HEK293T (cell line): ENCODE data around the gene PDE3A.

Experiments
- CTCF ChIA-PET: fragments of 350-600 bp; formaldehyde crosslinking; extraction: SDS; loops from one replicate; lab custom pipeline; 2021; ENCODE audit warnings: antibody characterized with exemption, inconsistent platforms; lab: Yijun Ruan, JAX
- POLR2A ChIA-PET: fragments of 350-600 bp; formaldehyde crosslinking; extraction: SDS; loops from one replicate; lab custom pipeline; 2020; ENCODE audit warnings: antibody characterized with exemption, inconsistent platforms; lab: Yijun Ruan, JAX
- DNase-seq: peaks from one replicate; pipeline ENCODE4 v3.0.0; 2012; ENCODE audit warnings: mixed read lengths; ENCODE audit errors: extremely low spot score
- ARNT ChIP-seq: fragments of 450-650 bp; IDR thresholded peaks from 2 replicates; pipeline ENCODE4 v1.6.1; 2017; ENCODE audit warnings: mild to moderate bottlenecking
- BHLHE40 ChIP-seq: fragments of 450-650 bp; IDR thresholded peaks from 2 replicates; pipeline ENCODE4 v1.6.1; 2016; ENCODE audit warnings: mild to moderate bottlenecking, moderate library complexity, borderline replicate concordance
- CTBP1 ChIP-seq: fragments of 450-650 bp; IDR thresholded peaks from 2 replicates; pipeline ENCODE4 v1.6.1; 2016; ENCODE audit warnings: borderline replicate concordance
- ELF4 ChIP-seq: fragments of 450-650 bp; IDR thresholded peaks from 2 replicates; pipeline ENCODE4 v1.6.1; 2017; ENCODE audit warnings: antibody characterized with exemption
- FOXA1 ChIP-seq: fragments of 450-650 bp; IDR thresholded peaks from 2 replicates; pipeline ENCODE4 v1.6.1; 2016; ENCODE audit warnings: mild to moderate bottlenecking
- FOXK2 ChIP-seq: fragments of 450-650 bp; IDR thresholded peaks from 2 replicates; pipeline ENCODE4 v1.6.1; 2016; ENCODE audit warnings: mild to moderate bottlenecking
- FOXM1 ChIP-seq: fragments of 450-650 bp; IDR thresholded peaks from 2 replicates; pipeline ENCODE4 v1.6.1; 2017; ENCODE audit warnings: mild to moderate bottlenecking, borderline replicate concordance
- HDGF ChIP-seq: fragments of 450-650 bp; IDR thresholded peaks from 2 replicates; pipeline ENCODE4 v1.6.1; 2017; ENCODE audit warnings: antibody characterized with exemption, borderline replicate concordance
- L3MBTL2 ChIP-seq: fragments of 450-650 bp; conservative IDR thresholded peaks from 2 replicates; pipeline ENCODE4 v1.6.1; 2016; ENCODE audit warnings: mild to moderate bottlenecking
- LEF1 ChIP-seq: fragments of 450-650 bp; IDR thresholded peaks from 2 replicates; pipeline ENCODE4 v1.6.1; 2017; ENCODE audit warnings: mild to moderate bottlenecking, borderline replicate concordance
- NFRKB ChIP-seq: fragments of 450-650 bp; IDR thresholded peaks from 2 replicates; pipeline ENCODE4 v1.6.1; 2016; ENCODE audit warnings: mild to moderate bottlenecking, moderate library complexity
- SP1 ChIP-seq: fragments of 450-650 bp; IDR thresholded peaks from 2 replicates; pipeline ENCODE4 v1.6.1; 2017
- SUZ12 ChIP-seq: fragments of 450-650 bp; IDR thresholded peaks from 2 replicates; pipeline ENCODE4 v1.6.1; 2016; ENCODE audit warnings: mild to moderate bottlenecking
- TARDBP ChIP-seq: fragments of 450-650 bp; IDR thresholded peaks from 2 replicates; pipeline ENCODE4 v1.6.1; 2016
- ZNF384 ChIP-seq: fragments of 450-650 bp; IDR thresholded peaks from 2 replicates; pipeline ENCODE4 v1.6.1; 2016
- TF ChIP-seq, protein P1 (sequence below): fragments of 450-650 bp; IDR thresholded peaks from 2 replicates; pipeline ENCODE4 v1.6.1; 2016

PDE3A gene

DNA sequence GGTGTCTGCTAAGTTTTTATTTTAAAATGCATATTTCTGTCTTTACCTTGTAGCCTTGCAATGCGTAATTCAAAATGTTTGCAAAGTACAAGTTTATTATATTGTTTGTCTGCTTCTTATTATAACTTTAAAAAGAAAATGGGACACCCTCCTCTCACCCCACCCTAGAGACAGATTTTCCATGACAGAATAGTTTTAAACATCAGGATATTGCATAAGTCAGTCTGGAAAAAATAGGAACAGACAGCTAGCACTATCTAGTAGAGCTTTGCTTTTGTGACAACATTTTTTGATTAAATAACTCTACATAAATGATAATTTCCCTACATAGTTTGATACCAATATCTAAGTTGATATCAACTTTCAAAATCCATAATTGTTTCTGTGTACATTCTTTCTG is 71.3 kb downstream of the PDE3A start:
- DNase-seq = no peak
- POLR2A ChIA-PET = no interaction called here
- CTCF ChIA-PET = no interaction called here
- TF ChIP-seq ZNF384 (no peak), BHLHE40 (no peak), NFRKB (no peak), FOXK2 (no peak), TARDBP (no peak), SP1 (no peak), FOXA1 (no peak), HDGF (no peak), L3MBTL2 (no peak), ELF4 (no peak), FOXM1 (no peak), LEF1 (no peak)

DNA sequence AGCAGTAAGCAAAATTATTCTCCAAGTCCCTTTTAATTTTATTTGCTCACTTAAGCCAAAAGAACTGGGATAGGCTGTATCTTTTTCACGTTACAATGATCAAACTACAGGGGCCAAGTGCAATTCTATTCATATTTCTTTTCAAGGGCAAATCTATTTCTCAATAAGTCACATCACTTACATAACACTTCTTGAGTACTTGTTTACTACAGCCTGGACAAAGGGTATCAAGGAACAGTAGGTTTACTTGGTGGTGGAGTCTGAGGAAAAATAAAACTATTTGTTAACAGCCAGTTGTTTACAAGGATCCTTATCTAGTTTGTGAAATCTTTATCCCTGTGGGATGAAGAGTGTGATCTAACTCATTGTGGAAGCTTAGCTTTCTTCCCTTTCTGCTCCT is 72.1 kb downstream of the PDE3A start:
- CTCF ChIA-PET = no interaction called here
- POLR2A ChIA-PET = no interaction called here
- no peak for DNase-seq
- TF ChIP-seq SUZ12 (no peak), FOXA1 (no peak), ARNT (no peak), BHLHE40 (no peak), TARDBP (no peak), L3MBTL2 (no peak), HDGF (no peak), FOXM1 (no peak), FOXK2 (no peak), CTBP1 (no peak), LEF1 (no peak), ZNF384 (no peak), SP1 (no peak), ELF4 (no peak), NFRKB (no peak)
- TF ChIP-seq, protein P1, sequence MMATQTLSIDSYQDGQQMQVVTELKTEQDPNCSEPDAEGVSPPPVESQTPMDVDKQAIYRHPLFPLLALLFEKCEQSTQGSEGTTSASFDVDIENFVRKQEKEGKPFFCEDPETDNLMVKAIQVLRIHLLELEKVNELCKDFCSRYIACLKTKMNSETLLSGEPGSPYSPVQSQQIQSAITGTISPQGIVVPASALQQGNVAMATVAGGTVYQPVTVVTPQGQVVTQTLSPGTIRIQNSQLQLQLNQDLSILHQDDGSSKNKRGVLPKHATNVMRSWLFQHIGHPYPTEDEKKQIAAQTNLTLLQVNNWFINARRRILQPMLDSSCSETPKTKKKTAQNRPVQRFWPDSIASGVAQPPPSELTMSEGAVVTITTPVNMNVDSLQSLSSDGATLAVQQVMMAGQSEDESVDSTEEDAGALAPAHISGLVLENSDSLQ = no peak

DNA sequence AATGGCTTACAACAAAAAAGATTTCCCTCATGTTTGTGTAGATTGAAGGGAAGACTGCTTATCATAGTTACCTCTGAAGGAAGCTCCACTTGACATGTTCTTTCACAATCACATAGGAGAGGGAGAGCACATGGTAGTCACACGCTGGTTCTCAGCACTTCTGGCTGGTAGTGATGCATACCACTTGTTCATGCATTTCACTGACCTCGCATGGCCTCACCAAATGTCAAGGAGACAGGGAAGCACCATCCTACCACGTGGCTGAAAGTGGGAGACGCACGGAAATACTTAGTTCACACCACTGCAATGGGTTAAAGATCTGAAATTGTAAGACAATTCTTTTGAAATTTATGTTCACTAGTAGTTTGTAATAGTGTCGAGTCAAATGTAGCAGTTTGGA is 74.0 kb downstream of the PDE3A start:
- POLR2A ChIA-PET = no interaction called here
- CTCF ChIA-PET = no interaction called here

DNA sequence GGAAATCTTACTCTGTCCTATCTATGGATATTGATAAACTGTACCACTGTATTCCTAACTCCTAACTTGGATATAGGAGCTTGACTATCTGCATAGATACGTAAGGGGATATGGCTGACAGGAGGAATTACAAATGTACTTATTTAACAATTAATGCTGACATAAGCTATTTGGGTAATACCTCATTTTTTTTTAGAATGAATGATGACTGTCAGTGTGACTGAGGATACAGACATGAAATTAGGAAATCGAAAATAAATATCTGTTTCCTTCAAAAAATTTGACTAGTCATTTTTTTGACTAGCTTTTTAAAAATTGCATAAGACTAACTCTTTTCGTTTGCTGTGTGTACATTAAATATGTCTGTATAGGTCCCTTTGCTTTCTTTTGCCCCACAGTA is 74.9 kb downstream of the PDE3A start:
- POLR2A ChIA-PET = no interaction called here
- no peak for DNase-seq
- CTCF ChIA-PET = no interaction called here
- TF ChIP-seq SP1 (no peak), BHLHE40 (no peak), NFRKB (no peak), FOXM1 (no peak), FOXA1 (no peak)

More for the DNA sequence above, 74.0 kb downstream of the PDE3A start:
- DNase-seq = no peak
- TF ChIP-seq HDGF (no peak), LEF1 (no peak), ARNT (no peak), TARDBP (no peak)

DNA sequence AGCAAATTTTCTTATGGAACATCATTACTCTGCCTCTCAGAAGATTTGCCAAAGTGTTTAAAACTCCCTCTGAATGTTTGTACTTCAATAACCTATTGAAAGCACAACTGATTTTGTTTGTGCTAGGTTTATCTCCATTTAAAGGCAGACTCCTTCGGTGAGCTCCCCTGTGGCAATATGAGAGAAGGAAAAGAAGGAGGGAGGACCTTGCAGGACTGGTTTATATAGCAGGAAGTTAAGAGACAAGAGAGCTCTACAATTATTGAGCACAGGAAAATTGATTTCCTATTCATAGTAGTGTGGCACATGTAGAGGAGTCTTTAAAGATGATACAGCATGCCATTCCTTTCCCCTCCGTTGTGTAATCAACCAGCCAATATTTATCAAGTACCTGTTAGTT is 75.5 kb downstream of the PDE3A start:
- ChIA-PET CTCF (no interaction called here), POLR2A (no interaction called here)
- TF ChIP-seq SP1 = no peak
- TF ChIP-seq LEF1 = no peak
- TF ChIP-seq CTBP1 = no peak
- TF ChIP-seq ARNT = no peak
- no peak for TF ChIP-seq FOXK2
- no peak for TF ChIP-seq BHLHE40
- no peak for TF ChIP-seq L3MBTL2
- no peak for TF ChIP-seq ELF4
- TF ChIP-seq HDGF = no peak
- TF ChIP-seq SUZ12 = no peak
- DNase-seq = no peak

DNA sequence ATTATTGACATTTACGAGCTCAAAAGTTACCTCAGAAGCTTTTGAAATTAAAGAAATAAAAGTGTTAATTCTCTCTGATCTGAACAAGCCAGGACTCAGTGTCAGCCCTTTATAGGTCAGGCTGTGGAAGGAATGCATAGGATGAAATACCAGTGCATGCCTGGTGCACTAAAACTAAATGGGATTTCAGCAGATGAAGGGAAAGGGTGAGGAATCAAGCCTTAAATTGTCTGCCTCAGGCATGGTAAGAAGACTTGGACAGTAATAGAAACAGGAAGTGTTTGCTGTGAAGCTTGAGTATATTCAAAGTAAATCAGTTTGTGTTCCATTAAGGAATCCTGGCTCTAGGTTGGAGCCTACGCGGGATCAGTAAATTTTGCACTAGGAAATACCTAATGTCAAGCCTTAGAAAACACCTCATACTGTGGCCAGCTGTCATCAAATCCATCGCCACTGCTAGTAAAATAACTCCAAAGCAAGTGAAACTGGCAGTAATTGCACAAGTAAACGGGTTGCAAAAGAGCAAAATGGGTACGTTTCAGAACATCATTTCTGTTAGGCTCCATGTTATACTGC is 76.3 kb downstream of the PDE3A start:
- CTCF ChIA-PET = no interaction called here
- TF ChIP-seq SP1 = no peak
- no peak for TF ChIP-seq L3MBTL2
- no peak for TF ChIP-seq ZNF384
- TF ChIP-seq ELF4 = no peak
- TF ChIP-seq HDGF = no peak
- TF ChIP-seq LEF1 = no peak
- TF ChIP-seq FOXM1 = no peak
- TF ChIP-seq SUZ12 = no peak
- TF ChIP-seq ARNT = no peak
- TF ChIP-seq NFRKB = no peak
- TF ChIP-seq, protein P1 = no peak
- no peak for TF ChIP-seq TARDBP
- TF ChIP-seq BHLHE40 = no peak
- no peak for TF ChIP-seq FOXA1
- TF ChIP-seq CTBP1 = no peak
- no peak for DNase-seq
- POLR2A ChIA-PET = no interaction called here

DNA sequence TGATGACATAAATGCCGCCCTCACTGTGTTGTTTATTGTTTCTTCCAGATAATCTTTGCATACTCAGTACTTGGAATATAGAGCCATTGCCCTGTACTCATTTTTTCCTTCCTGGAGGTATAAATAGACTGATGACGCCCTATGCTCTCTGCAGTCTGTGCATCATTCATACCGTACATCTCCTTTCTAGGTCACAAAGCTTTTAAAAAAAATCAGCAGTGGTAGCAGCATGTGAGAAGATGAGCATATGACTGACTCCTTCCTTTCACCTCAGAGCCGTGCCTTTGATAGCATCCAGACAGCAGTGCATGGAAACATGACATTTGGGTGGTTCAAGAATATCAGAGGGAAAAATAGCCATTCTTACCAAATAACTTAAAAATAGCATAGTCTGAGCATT is 77.3 kb downstream of the PDE3A start:
- no peak for TF ChIP-seq ELF4
- TF ChIP-seq LEF1 = no peak
- TF ChIP-seq CTBP1 = no peak
- CTCF ChIA-PET = no interaction called here
- DNase-seq = no peak
- POLR2A ChIA-PET = no interaction called here
